HAP-1 (cell line): Measurements from ENCODE around the gene FSTL3.

Experiments
- DNase-seq, 2 experiments: peaks; one replicate each; pipeline ENCODE4 v3.0.0-alpha.2; 2016 to 2020; ENCODE audit warnings: low spot score in 2 of 2
- H3K27me3 ChIP-seq: fragments of 250-450 bp; sonication (Bioruptor Pico); 2 replicates; pipeline ENCODE4 v1.5.1; 2020; ENCODE audit warnings: low read depth, mild to moderate bottlenecking, moderate library complexity
- H3K36me3 ChIP-seq: fragments of 250-450 bp; sonication (Bioruptor Pico); replicated peaks from 2 replicates; pipeline ENCODE4 v1.5.1; 2020; ENCODE audit warnings: mild to moderate bottlenecking
- H3K4me1 ChIP-seq: fragments of 250-450 bp; sonication (Bioruptor Pico); 2 replicates; pipeline ENCODE4 v1.5.1; 2020; ENCODE audit warnings: mild to moderate bottlenecking
- H3K4me3 ChIP-seq: fragments of 250-450 bp; sonication (Bioruptor Pico); 2 replicates; pipeline ENCODE4 v1.5.1; 2020; ENCODE audit warnings: mild to moderate bottlenecking, moderate library complexity
- H3K9me3 ChIP-seq: fragments of 250-450 bp; sonication (Bioruptor Pico); 2 replicates; pipeline ENCODE4 v1.5.1; 2020; ENCODE audit warnings: mild to moderate bottlenecking, moderate library complexity
- in situ Hi-C: fragments of 300-500 bp; cut with MboI; formaldehyde crosslinking; loops from 3 replicates; pipeline ENCODE4 v1.14.3; 2020; ENCODE audit warnings: low sequenced_read_pairs, inconsistent platforms, mixed read lengths

FSTL3 gene

DNA sequence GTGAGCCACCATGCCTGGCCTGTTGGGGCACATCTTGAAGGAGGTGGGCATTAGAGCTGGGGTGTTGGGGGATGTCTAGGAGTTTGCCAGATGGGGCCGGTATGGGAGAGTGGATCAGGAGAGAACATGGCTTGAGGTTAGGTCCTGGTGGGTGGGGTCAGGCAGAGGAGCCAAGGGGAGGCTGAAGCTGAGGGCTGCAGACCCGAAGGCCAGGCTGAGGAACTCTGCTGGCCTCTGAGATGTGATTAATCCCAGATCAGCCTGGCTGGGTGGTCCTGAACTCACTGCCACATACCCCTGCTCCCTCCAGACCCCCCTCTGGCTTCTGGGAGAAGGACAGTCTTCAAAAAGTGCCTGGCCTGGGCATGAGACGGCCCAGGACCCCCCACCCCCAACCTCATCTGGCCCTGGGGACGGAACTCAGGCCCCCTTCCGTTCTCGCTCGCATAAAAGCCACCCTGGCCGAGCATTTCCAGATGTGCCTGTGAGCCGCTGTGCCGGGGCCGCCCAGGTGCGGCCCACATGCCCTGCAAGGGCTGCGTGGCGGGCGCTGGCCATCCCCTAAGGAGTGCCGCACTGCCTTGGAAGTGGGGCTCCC, 2.7 kb downstream of the FSTL3 start:
- in situ Hi-C loops, result no loop called here
- H3K4me3 ChIP-seq, result peak overlapping the region; percentile 53
- H3K9me3 ChIP-seq, result no peaks in the 10 kb centered on the region
- DNase-seq, result no peak
- peaks cover 5% of the 10 kb centered on the region for H3K4me1 ChIP-seq
- peaks cover 16% of the 10 kb centered on the region for H3K27me3 ChIP-seq
- H3K36me3 ChIP-seq, result no peaks in the 10 kb centered on the region

DNA sequence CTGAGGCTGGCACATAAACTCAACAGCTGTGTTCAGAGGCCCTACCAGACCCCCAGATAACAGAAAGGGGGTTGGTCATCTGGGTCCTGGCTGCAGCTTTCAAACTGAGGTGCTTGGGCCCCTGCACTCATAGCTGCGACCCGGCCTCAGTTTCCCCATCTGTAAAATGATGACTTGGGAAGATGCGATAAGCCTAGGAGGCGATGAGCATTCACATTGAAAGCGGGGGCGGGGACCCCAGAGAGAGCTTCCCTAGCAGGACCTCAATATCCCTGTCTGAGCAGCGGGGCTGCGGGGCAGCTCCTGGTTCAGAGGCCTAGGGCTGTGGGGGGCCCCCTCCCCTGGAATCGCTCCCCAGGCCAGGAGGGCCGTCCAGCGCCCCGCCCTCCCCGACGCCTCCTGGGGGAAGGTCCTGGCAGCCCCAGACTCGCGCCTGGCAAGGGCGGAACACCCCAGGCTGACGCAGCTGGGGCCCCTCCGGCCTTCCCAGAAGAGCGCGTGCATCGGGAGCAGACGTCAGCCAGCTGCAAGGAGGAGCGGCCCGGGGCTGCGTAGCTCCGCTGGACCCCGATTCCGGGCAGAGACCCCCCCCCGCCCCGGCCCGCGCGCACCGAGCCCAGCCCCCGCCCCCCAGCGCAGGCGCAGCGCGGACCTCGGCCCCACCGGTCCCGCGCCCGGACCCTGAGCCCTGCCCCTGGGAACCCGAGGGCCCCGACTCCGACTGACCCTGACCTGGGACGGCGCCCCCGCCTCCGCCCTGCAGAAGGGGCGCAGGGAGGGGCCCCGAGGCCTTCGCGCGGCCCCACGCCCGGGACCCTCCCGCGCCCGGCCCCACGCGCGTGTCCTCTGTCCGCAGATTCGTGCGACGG, 3.5 kb downstream of the FSTL3 start:
- DNase-seq, result peak in 1 of 2 experiments; percentile 62

DNA sequence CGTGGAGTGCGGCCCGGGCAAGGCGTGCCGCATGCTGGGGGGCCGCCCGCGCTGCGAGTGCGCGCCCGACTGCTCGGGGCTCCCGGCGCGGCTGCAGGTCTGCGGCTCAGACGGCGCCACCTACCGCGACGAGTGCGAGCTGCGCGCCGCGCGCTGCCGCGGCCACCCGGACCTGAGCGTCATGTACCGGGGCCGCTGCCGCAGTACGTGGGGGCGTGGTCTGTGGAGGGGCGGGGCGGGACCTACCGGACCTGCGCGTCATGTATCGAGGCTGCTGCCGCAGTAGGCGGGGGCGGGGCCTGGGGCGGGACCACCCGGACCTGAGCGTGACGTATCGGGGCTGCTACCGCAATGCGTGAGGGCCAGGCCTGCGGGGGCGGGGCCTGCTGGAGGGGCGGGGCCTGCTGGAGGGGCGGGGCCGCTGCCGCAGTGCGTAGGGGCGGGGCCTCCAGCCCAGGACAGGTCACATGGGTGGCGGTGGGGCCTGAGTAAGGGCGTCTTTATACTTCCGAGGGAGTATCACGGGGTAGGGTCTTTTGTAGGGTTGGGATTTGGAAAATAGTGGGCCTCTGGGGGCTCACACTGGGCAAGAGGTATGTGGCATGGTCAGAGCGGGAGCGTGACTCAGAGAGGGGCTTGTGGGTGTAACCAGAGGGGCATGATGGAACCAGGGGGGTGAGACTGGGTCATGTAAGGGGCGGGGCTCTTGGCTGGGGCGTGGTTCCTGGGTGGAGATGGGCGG, 4.3 kb downstream of the FSTL3 start:
- peak; percentile 97 to 100 for DNase-seq
- Histone ChIP-seq H3K4me3 (peak overlapping the region; percentile 53), H3K36me3 (no peaks in the 10 kb centered on the region), H3K4me1 (peaks cover 5% of the 10 kb centered on the region), H3K27me3 (peaks cover 11% of the 10 kb centered on the region), H3K9me3 (no peaks in the 10 kb centered on the region)
- in situ Hi-C loops, result no loop called here

More for the DNA sequence above, 3.5 kb downstream of the FSTL3 start:
- peaks cover 16% of the 10 kb centered on the region for H3K27me3 ChIP-seq
- peaks cover 5% of the 10 kb centered on the region for H3K4me1 ChIP-seq
- no peaks in the 10 kb centered on the region for H3K9me3 ChIP-seq
- H3K4me3 ChIP-seq, result peak overlapping the region; percentile 53
- no peaks in the 10 kb centered on the region for H3K36me3 ChIP-seq
- in situ Hi-C loops, result no loop called here

GRCh38 chr19:681029-682019, 5.1 kb downstream of the FSTL3 start:
- in situ Hi-C loops, result no loop called here
- H3K4me3 ChIP-seq, result peak overlapping the region; percentile 42
- peaks cover 6% of the 10 kb centered on the region for H3K27me3 ChIP-seq
- no peaks in the 10 kb centered on the region for H3K9me3 ChIP-seq
- peaks cover 5% of the 10 kb centered on the region for H3K4me1 ChIP-seq
- H3K36me3 ChIP-seq, result no peaks in the 10 kb centered on the region
- peak; percentile 89 to 98 for DNase-seq

DNA sequence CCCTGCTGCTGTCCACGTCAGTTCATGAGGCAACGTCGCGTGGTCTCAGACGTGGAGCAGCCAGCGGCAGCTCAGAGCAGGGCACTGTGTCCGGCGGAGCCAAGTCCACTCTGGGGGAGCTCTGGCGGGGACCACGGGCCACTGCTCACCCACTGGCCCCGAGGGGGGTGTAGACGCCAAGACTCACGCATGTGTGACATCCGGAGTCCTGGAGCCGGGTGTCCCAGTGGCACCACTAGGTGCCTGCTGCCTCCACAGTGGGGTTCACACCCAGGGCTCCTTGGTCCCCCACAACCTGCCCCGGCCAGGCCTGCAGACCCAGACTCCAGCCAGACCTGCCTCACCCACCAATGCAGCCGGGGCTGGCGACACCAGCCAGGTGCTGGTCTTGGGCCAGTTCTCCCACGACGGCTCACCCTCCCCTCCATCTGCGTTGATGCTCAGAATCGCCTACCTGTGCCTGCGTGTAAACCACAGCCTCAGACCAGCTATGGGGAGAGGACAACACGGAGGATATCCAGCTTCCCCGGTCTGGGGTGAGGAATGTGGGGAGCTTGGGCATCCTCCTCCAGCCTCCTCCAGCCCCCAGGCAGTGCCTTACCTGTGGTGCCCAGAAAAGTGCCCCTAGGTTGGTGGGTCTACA, 6.6 kb downstream of the FSTL3 start:
- Histone ChIP-seq H3K4me3 (no peak overlapping the region), H3K4me1 (peaks cover 5% of the 10 kb centered on the region), H3K9me3 (no peaks in the 10 kb centered on the region), H3K27me3 (no peaks in the 10 kb centered on the region), H3K36me3 (no peaks in the 10 kb centered on the region)
- in situ Hi-C loops, result no loop called here
- no peak for DNase-seq

GRCh38 chr19:685454-685931, 9.3 kb downstream of the FSTL3 start:
- in situ Hi-C loops, result no loop called here
- Histone ChIP-seq H3K36me3 (no peaks in the 10 kb centered on the region), H3K27me3 (no peaks in the 10 kb centered on the region), H3K4me1 (peaks cover 5% of the 10 kb centered on the region), H3K4me3 (no peak overlapping the region), H3K9me3 (no peaks in the 10 kb centered on the region)
- no peak for DNase-seq

GRCh38 chr19:686589-687297, 10.6 kb downstream of the FSTL3 start:
- Histone ChIP-seq H3K4me1 (no peaks in the 10 kb centered on the region), H3K36me3 (no peaks in the 10 kb centered on the region), H3K4me3 (no peak overlapping the region), H3K27me3 (no peaks in the 10 kb centered on the region), H3K9me3 (no peaks in the 10 kb centered on the region)
- DNase-seq, result no peak
- in situ Hi-C loops, result no loop called here

GRCh38 chr19:687569-688166, 11.5 kb downstream of the FSTL3 start:
- H3K36me3 ChIP-seq, result no peaks in the 10 kb centered on the region
- in situ Hi-C loops, result no loop called here
- H3K9me3 ChIP-seq, result no peaks in the 10 kb centered on the region
- H3K27me3 ChIP-seq, result no peaks in the 10 kb centered on the region
- DNase-seq, result no peak
- H3K4me1 ChIP-seq, result no peaks in the 10 kb centered on the region
- no peak overlapping the region for H3K4me3 ChIP-seq

- Histone ChIP-seq H3K4me3 (no peak overlapping the region), H3K36me3 (no peaks in the 10 kb centered on the region), H3K4me1 (no peaks in the 10 kb centered on the region), H3K27me3 (no peaks in the 10 kb centered on the region), H3K9me3 (no peaks in the 10 kb centered on the region)
- in situ Hi-C loops, result no loop called here
- no peak for DNase-seq
Measured at GRCh38 chr19:688214-688613, 12.0 kb downstream of the FSTL3 start.

- Histone ChIP-seq H3K4me1 (no peaks in the 10 kb centered on the region), H3K4me3 (no peak overlapping the region), H3K36me3 (no peaks in the 10 kb centered on the region), H3K27me3 (no peaks in the 10 kb centered on the region), H3K9me3 (no peaks in the 10 kb centered on the region)
- in situ Hi-C loops, result no loop called here
- no peak for DNase-seq
Measured at GRCh38 chr19:688992-689391, 12.8 kb downstream of the FSTL3 start.

DNA sequence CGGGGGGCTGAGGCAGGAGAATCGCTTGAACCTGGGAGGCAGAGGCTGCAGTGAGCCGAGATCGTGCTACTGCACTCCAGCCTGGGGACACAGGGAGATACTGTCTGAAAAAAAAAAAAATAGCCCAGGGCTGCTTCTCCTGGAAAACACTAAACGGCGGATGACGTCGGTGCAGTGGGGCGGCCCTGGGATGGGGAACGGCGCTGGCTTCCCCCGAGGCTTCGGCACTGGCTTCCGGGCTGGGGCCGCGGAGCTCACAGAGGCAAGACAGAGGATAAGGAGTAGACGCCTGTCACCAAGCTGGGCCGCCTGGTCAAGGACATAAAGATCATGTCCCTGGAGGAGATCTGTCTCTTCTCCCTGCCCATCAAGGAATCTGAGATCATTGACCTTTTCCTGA, 14.0 kb downstream of the FSTL3 start:
- in situ Hi-C loops, result no loop called here

More for the DNA sequence above, 14.0 kb downstream of the FSTL3 start:
- no peak for DNase-seq
- peaks cover 6% of the 10 kb centered on the region; the same call in 1 of the 2 replicates for H3K27me3 ChIP-seq
- no peaks in the 10 kb centered on the region for H3K36me3 ChIP-seq
- no peaks in the 10 kb centered on the region for H3K9me3 ChIP-seq
- no peak overlapping the region for H3K4me3 ChIP-seq
- no peaks in the 10 kb centered on the region for H3K4me1 ChIP-seq
